Gastrocnemius medialis (tissue), 4 donors: Measurements from ENCODE around the gene SLC27A1.

Source experiments
- POLR2A ChIP-seq, 2 donors: fragments of 450-650 bp; IDR thresholded peaks; one replicate each; pipeline ENCODE4 v1.6.1; 2017; ENCODE audit warnings: antibody characterized with exemption in 2 of 2, mild to moderate bottlenecking in 2 of 2, moderate library complexity in 2 of 2
- TF ChIP-seq, protein P1 (sequence below), 5 experiments: fragments of 450-650 bp in 3 of 5; fragments of 200-600 bp in 2 of 5; sonication (generic) in 2 of 5; IDR thresholded peaks in 4 of 5; conservative IDR thresholded peaks in 1 of 5; 1 replicate in 4 of 5; 2 replicates in 1 of 5; pipeline ENCODE4 v1.5.1; 2016 to 2019; ENCODE audit warnings: antibody characterized with exemption in 5 of 5, mild to moderate bottlenecking in 3 of 5, moderate library complexity in 3 of 5

DNA sequence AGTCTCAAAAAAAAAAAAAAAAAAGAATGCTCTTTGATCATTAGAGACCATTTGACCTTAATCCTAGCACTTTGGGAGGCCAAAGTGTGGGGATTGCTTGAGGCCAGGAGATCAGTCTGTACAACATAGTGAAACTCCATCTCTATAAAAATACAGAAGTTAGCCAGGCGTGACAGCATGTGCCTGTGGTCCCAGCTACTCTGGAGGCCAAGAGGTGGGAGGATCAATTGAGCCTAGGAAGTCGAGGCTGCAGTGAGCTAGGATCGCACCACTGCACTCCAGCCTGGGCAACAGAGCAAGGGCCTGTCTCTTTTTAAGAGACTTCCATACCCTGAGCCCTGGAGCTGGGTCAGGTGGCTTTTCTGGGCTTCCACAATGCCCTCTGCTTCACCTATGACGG is 73.7 kb downstream of the SLC27A1 start:
- TF ChIP-seq, protein P1, sequence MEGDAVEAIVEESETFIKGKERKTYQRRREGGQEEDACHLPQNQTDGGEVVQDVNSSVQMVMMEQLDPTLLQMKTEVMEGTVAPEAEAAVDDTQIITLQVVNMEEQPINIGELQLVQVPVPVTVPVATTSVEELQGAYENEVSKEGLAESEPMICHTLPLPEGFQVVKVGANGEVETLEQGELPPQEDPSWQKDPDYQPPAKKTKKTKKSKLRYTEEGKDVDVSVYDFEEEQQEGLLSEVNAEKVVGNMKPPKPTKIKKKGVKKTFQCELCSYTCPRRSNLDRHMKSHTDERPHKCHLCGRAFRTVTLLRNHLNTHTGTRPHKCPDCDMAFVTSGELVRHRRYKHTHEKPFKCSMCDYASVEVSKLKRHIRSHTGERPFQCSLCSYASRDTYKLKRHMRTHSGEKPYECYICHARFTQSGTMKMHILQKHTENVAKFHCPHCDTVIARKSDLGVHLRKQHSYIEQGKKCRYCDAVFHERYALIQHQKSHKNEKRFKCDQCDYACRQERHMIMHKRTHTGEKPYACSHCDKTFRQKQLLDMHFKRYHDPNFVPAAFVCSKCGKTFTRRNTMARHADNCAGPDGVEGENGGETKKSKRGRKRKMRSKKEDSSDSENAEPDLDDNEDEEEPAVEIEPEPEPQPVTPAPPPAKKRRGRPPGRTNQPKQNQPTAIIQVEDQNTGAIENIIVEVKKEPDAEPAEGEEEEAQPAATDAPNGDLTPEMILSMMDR (IDR thresholded peaks at IDR 0.05 in 4 of 5, conservative IDR thresholded peaks at IDR 0.05 in 1 of 5) = no peak
- TF ChIP-seq POLR2A (IDR thresholded peaks at IDR 0.05) = no peak
